ENCODE results near the gene BOD1L1.

BOD1L1 gene

GRCh38 chr4:13528821-13529127 is 98.8 kb downstream of the BOD1L1 start:
- no peaks in the 10 kb centered on the region for H3K27me3 ChIP-seq (ENCODE audit: insufficient read depth, low read length)
- no peaks in the 10 kb centered on the region for H3K4me1 ChIP-seq (ENCODE audit: insufficient read depth, low read length, severe bottlenecking)
- H3K4me2 ChIP-seq (ENCODE audit: low read length), result no peak overlapping the region
- H2AFZ ChIP-seq (ENCODE audit: low read length), result no peak overlapping the region
- H3K9me3 ChIP-seq (ENCODE audit: low read length), result no peaks in the 10 kb centered on the region
- H3K9me2 ChIP-seq (ENCODE audit: low read depth, low read length), result no peaks in the 10 kb centered on the region
- no peak overlapping the region for H3K9ac ChIP-seq (ENCODE audit: low read length)
- no peak overlapping the region for H3K27ac ChIP-seq (ENCODE audit: low read depth, low read length, poor library complexity, severe bottlenecking)
- H4K20me1 ChIP-seq (ENCODE audit: insufficient read depth, low read length), result no peaks in the 10 kb centered on the region
- TF ChIP-seq EZH2 (IDR thresholded peaks at IDR 0.05; ENCODE audit: borderline replicate concordance, low read length), result no peak
- H3K4me3 ChIP-seq (ENCODE audit: low read depth, low read length, poor library complexity, severe bottlenecking), result no peak overlapping the region
- H3F3A ChIP-seq (ENCODE audit: insufficient read depth, low read length), result no peaks in the 10 kb centered on the region
- H3K79me2 ChIP-seq (ENCODE audit: insufficient read depth, low read length), result no peaks in the 10 kb centered on the region
- no peaks in the 10 kb centered on the region for H3K36me3 ChIP-seq (ENCODE audit: insufficient read depth, low read length)

GRCh38 chr4:13527981-13528820 is 99.3 kb downstream of the BOD1L1 start:
- Histone ChIP-seq H3K4me1 (ENCODE audit: insufficient read depth, low read length, severe bottlenecking) (no peaks in the 10 kb centered on the region), H3K4me2 (ENCODE audit: low read length) (no peak overlapping the region)
- TF ChIP-seq CTCF (IDR thresholded peaks at IDR 0.05; ENCODE audit: low read length), result no peak
- TF ChIP-seq EZH2 (IDR thresholded peaks at IDR 0.05; ENCODE audit: borderline replicate concordance, low read length), result no peak

DNA sequence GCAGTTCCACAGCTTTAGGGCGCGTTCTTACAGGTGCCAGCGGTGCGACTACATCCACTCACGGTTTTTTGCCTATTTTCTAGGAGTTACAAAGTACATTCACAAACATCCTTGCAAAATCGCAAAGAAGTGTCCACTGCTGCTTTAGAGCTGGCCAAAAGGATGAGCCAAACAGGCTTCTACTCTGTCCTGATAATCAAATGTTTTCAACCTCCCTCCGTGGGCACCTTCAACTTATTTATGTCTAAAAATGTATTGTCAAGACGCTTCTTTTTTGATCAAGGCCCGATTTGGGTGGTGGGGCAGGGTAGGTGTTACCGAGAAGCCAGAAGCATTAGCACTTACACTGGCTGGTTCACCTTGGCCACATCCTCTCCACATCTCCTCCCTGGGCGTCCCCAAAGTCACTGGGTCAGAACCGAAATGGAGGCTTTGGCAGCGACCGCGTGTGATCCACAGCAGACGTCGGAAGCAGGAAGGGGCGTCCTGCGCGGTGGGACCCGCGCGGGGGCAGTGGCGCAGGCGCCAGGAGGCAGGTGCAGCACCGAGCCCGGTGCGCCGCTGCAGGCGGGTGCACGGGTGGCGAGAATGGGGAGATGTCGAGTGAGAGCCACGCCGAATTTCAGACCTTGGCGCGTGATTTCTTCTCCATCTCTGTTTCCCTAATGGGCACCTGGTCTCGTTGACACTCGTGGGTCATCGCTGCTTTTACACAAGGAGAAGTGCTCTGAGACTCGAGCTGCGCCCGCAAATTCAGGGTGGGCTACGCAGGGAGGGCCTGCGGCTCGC is 100.1 kb downstream of the BOD1L1 start:
- Histone ChIP-seq H2AFZ (ENCODE audit: low read length) (no peak overlapping the region), H3K4me3 (ENCODE audit: low read depth, low read length, poor library complexity, severe bottlenecking) (no peak overlapping the region), H3K4me2 (ENCODE audit: low read length) (no peak overlapping the region), H3K27me3 (ENCODE audit: insufficient read depth, low read length) (no peaks in the 10 kb centered on the region), H3K4me1 (ENCODE audit: insufficient read depth, low read length, severe bottlenecking) (no peaks in the 10 kb centered on the region), H3K36me3 (ENCODE audit: insufficient read depth, low read length) (no peaks in the 10 kb centered on the region), H3F3A (ENCODE audit: insufficient read depth, low read length) (no peaks in the 10 kb centered on the region), H3K9me2 (ENCODE audit: low read depth, low read length) (no peaks in the 10 kb centered on the region), H3K27ac (ENCODE audit: low read depth, low read length, poor library complexity, severe bottlenecking) (no peak overlapping the region), H3K9ac (ENCODE audit: low read length) (no peak overlapping the region), H4K20me1 (ENCODE audit: insufficient read depth, low read length) (no peaks in the 10 kb centered on the region), H3K79me2 (ENCODE audit: insufficient read depth, low read length) (no peaks in the 10 kb centered on the region), H3K9me3 (ENCODE audit: low read length) (no peaks in the 10 kb centered on the region)
- no peak for TF ChIP-seq EZH2 (IDR thresholded peaks at IDR 0.05; ENCODE audit: borderline replicate concordance, low read length)
- no peak for TF ChIP-seq CTCF (IDR thresholded peaks at IDR 0.05; ENCODE audit: low read length)

More at GRCh38 chr4:13527981-13528820, 99.3 kb downstream of the BOD1L1 start:
- Histone ChIP-seq H3K27ac (ENCODE audit: low read depth, low read length, poor library complexity, severe bottlenecking) (no peak overlapping the region), H4K20me1 (ENCODE audit: insufficient read depth, low read length) (no peaks in the 10 kb centered on the region), H2AFZ (ENCODE audit: low read length) (no peak overlapping the region), H3K9ac (ENCODE audit: low read length) (no peak overlapping the region), H3K4me3 (ENCODE audit: low read depth, low read length, poor library complexity, severe bottlenecking) (no peak overlapping the region), H3K36me3 (ENCODE audit: insufficient read depth, low read length) (no peaks in the 10 kb centered on the region), H3K79me2 (ENCODE audit: insufficient read depth, low read length) (no peaks in the 10 kb centered on the region), H3F3A (ENCODE audit: insufficient read depth, low read length) (no peaks in the 10 kb centered on the region), H3K27me3 (ENCODE audit: insufficient read depth, low read length) (no peaks in the 10 kb centered on the region), H3K9me2 (ENCODE audit: low read depth, low read length) (no peaks in the 10 kb centered on the region), H3K9me3 (ENCODE audit: low read length) (no peaks in the 10 kb centered on the region)
